ENCODE data around the gene SLC26A8. TPM values are rescaled to one million over a fixed set of nuclear protein-coding genes. Genes with fewer than 3 reads are reported as not detected.
"Not testable (repeated sequence)": the region's sequence is repeated elsewhere in the genome, so short reads cannot be mapped to it uniquely, and the experiment has no call there.

The SLC26A8 gene
- polyA plus RNA-seq, 1 donor from 2014 or later: not detected

DNA sequence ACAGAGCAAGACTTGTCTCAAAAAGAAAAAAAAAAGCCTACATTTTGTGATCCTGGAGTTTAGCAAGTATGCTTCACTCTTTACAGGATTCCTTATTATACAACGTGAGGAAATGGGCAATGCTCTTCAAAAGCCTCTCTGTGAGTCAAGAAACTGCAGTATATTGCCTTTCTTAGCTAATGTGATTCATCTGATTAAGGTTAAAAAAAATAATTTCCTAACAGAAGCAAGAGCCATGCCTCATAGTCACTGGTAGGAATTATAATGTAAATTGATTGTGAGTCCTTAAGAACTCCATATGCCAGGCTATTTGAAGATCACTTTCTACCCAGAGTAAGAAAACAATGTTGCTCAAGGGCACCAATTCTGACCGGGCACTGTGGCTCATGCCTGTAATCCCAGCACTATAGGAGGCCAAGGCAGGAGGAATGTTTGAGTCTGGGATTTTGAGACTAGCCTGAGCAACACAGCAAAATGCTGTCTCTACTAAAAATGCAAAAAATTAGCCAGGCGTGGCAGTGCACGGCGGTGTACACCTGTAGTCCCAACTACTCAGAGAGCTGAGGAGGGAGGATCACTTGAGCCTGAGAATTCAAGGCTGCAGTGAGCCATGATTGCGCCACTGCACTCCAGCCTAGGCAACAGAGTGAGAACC lies 43.3 kb downstream of the SLC26A8 start:
- H3K27ac ChIP-seq (ENCODE audit: low read length): no peak overlapping the region
- H3K9me3 ChIP-seq (ENCODE audit: low read length): no peaks in the 10 kb centered on the region
- no peak overlapping the region for H3K9ac ChIP-seq (ENCODE audit: low read length)
- no peaks in the 10 kb centered on the region for H3K27me3 ChIP-seq (ENCODE audit: insufficient read depth, low read depth, low read length)
- no peak overlapping the region for H3K4me2 ChIP-seq (ENCODE audit: low read length)
- no peaks in the 10 kb centered on the region for H4K20me1 ChIP-seq (ENCODE audit: insufficient read depth)
- no peaks in the 10 kb centered on the region for H3K9me2 ChIP-seq (ENCODE audit: insufficient read depth, low read length)
- H3F3A ChIP-seq (ENCODE audit: insufficient read depth, low read length, poor library complexity, severe bottlenecking): no peaks in the 10 kb centered on the region
- no peak overlapping the region for H2AFZ ChIP-seq (ENCODE audit: low read depth, low read length)
- TF ChIP-seq MXI1 (conservative IDR thresholded peaks at IDR 0.05; ENCODE audit: poor library complexity, severe bottlenecking): no peak
- no peak for TF ChIP-seq SMC3 (conservative IDR thresholded peaks at IDR 0.05; ENCODE audit: poor library complexity)
- TF ChIP-seq TAF1 (IDR thresholded peaks at IDR 0.05; ENCODE audit: low read depth): no peak
- TF ChIP-seq EZH2 (IDR thresholded peaks at IDR 0.05; ENCODE audit: borderline replicate concordance, insufficient read depth, low read length, poor library complexity, severe bottlenecking): no peak
- no peak for TF ChIP-seq EP300 (conservative IDR thresholded peaks at IDR 0.05; ENCODE audit: poor library complexity, severe bottlenecking)
- TF ChIP-seq POLR2AphosphoS5 (IDR thresholded peaks at IDR 0.05): no peak
- TF ChIP-seq RAD21 (conservative IDR thresholded peaks at IDR 0.05): no peak
- TF ChIP-seq, protein P1, sequence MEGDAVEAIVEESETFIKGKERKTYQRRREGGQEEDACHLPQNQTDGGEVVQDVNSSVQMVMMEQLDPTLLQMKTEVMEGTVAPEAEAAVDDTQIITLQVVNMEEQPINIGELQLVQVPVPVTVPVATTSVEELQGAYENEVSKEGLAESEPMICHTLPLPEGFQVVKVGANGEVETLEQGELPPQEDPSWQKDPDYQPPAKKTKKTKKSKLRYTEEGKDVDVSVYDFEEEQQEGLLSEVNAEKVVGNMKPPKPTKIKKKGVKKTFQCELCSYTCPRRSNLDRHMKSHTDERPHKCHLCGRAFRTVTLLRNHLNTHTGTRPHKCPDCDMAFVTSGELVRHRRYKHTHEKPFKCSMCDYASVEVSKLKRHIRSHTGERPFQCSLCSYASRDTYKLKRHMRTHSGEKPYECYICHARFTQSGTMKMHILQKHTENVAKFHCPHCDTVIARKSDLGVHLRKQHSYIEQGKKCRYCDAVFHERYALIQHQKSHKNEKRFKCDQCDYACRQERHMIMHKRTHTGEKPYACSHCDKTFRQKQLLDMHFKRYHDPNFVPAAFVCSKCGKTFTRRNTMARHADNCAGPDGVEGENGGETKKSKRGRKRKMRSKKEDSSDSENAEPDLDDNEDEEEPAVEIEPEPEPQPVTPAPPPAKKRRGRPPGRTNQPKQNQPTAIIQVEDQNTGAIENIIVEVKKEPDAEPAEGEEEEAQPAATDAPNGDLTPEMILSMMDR (IDR thresholded peaks at IDR 0.05; ENCODE audit: poor library complexity, severe bottlenecking): no peak
- H3K79me2 ChIP-seq (replicated peaks; ENCODE audit: insufficient read depth, low read length): no peaks in the 10 kb centered on the region
- no peaks in the 10 kb centered on the region for H3K36me3 ChIP-seq (ENCODE audit: insufficient read depth, low read length)
- H3K4me3 ChIP-seq (ENCODE audit: low read length): no peak overlapping the region

DNA sequence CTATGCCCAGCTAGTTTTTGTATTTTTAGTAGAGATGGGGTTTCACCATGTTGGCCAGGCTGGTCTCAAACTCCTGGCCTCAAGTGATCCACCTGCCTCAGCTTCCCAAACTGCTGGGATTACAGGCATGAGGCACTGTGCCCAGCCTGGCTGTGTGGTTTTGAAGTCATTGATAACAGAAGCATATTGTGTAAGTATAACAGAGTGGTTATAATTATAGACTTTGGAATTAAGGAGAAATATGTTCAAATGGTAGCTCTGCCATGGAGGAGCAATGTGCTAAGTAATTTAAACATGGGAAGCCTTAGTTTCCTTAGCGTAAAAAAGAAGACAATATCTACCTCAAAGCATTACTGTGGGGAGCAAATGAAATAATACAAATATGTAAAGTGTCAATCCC lies 44.3 kb downstream of the SLC26A8 start:
- H3K9me3 ChIP-seq (ENCODE audit: low read length); H3K4me2 ChIP-seq (ENCODE audit: low read length); H3K36me3 ChIP-seq (ENCODE audit: insufficient read depth, low read length); H3K4me3 ChIP-seq (ENCODE audit: low read length); H3K79me2 ChIP-seq (replicated peaks; ENCODE audit: insufficient read depth, low read length); H3K27me3 ChIP-seq (ENCODE audit: insufficient read depth, low read depth, low read length); H3F3A ChIP-seq (ENCODE audit: insufficient read depth, low read length, poor library complexity, severe bottlenecking); H4K20me1 ChIP-seq (ENCODE audit: insufficient read depth); H3K9me2 ChIP-seq (ENCODE audit: insufficient read depth, low read length); H3K27ac ChIP-seq (ENCODE audit: low read length); H2AFZ ChIP-seq (ENCODE audit: low read depth, low read length); H3K9ac ChIP-seq (ENCODE audit: low read length): not testable (repeated sequence)

DNA sequence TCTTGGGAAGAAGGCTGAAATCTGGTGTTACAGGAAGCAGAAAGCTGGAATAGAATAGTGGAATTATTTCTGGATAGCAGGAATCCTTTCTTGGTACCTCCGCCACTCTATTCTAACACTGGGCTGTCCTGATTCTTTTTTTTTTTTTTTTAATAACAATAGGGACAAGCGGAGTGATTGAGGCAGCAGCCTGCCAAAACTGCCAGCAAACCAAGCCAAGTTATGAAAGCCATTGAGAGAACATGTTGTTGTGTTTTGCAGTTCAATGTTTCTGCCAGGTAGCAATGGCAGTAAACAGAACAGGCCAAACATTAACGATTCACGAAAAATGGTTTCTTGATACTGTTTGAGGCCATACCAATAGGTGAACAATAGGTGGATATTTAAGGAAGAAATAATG lies 47.1 kb downstream of the SLC26A8 start:
- no peaks in the 10 kb centered on the region for H3K79me2 ChIP-seq (replicated peaks; ENCODE audit: insufficient read depth, low read length)
- no peak overlapping the region for H3K27ac ChIP-seq (ENCODE audit: low read length)
- no peak overlapping the region for H3K4me3 ChIP-seq (ENCODE audit: low read length)
- TF ChIP-seq EP300 (conservative IDR thresholded peaks at IDR 0.05; ENCODE audit: poor library complexity, severe bottlenecking) (no peak), MXI1 (conservative IDR thresholded peaks at IDR 0.05; ENCODE audit: poor library complexity, severe bottlenecking) (no peak), EZH2 (IDR thresholded peaks at IDR 0.05; ENCODE audit: borderline replicate concordance, insufficient read depth, low read length, poor library complexity, severe bottlenecking) (no peak), TAF1 (IDR thresholded peaks at IDR 0.05; ENCODE audit: low read depth) (no peak), SMC3 (conservative IDR thresholded peaks at IDR 0.05; ENCODE audit: poor library complexity) (no peak), RAD21 (conservative IDR thresholded peaks at IDR 0.05) (no peak)
- H3K27me3 ChIP-seq (ENCODE audit: insufficient read depth, low read depth, low read length): no peaks in the 10 kb centered on the region
- H3K36me3 ChIP-seq (ENCODE audit: insufficient read depth, low read length): no peaks in the 10 kb centered on the region
- no peaks in the 10 kb centered on the region for H3K9me2 ChIP-seq (ENCODE audit: insufficient read depth, low read length)
- H3K4me2 ChIP-seq (ENCODE audit: low read length): no peak overlapping the region
- H2AFZ ChIP-seq (ENCODE audit: low read depth, low read length): no peak overlapping the region
- no peaks in the 10 kb centered on the region for H4K20me1 ChIP-seq (ENCODE audit: insufficient read depth)
- H3K9me3 ChIP-seq (ENCODE audit: low read length): no peaks in the 10 kb centered on the region
- H3K9ac ChIP-seq (ENCODE audit: low read length): no peak overlapping the region
- no peaks in the 10 kb centered on the region for H3F3A ChIP-seq (ENCODE audit: insufficient read depth, low read length, poor library complexity, severe bottlenecking)
